Left lobe of liver (tissue), 2 donors: Measurements from ENCODE around the gene ABL1. TPM values are rescaled to one million over a fixed set of nuclear protein-coding genes. Genes with fewer than 3 reads are reported as not detected.
"Not testable (repeated sequence)": the region's sequence is repeated elsewhere in the genome, so short reads cannot be mapped to it uniquely, and the experiment has no call there.

ENCODE experiments used
- ATAC-seq: fragments of 200-7000 bp; cut with Tn5 transposase; one replicate; pipeline ENCODE4 v1.9.1; 2020; ENCODE audit warnings: mild to moderate bottlenecking, moderate library complexity
- DNase-seq: peaks from one replicate; pipeline ENCODE4 v3.0.0-alpha.2; 2020; ENCODE audit warnings: low spot score
- total RNA-seq: library from RNA; stranded (reverse); gene quantifications from one replicate; pipeline ENCODE4 v1.2.1, GENCODE V29; 2021
- donor health status: DM: no; HTN: no; CAD: no; lungs with moderate emphysema.
- donor health status: DM: no; HTN: yes; CAD: no.

Gene ABL1
- total RNA-seq, 1 donor from 2014 or later, result 27.1 TPM

- DNase-seq (peak; percentile 63), ATAC-seq (peak; percentile 80)
Measured at GRCh38 chr9:130847306-130848217, 12.5 kb downstream of the ABL1 start.

- ATAC-seq, DNase-seq: not testable (repeated sequence)
Measured at GRCh38 chr9:130848514-130848913, 13.5 kb downstream of the ABL1 start.

GRCh38 chr9:130849356-130849755 lies 14.3 kb downstream of the ABL1 start:
- no peak for DNase-seq

DNA sequence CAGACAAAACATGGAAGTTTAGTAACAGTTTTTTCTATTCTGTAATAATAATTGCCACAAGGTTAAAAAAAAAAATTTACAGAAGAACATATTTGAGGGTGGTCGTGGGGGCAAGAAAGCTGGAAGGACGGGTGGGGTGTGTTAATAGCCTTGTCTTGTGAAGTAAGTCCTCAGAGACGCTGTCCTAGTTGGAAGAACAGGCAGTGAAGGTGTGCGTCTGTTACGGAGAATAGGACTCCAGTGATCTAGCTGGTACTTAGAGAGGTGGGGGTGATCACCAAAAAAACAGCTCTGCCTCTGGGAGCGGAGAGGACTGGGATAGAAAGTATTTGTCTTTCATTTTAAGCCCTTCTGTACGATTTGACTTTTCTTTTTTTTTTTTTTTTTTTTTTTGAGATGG lies 17.7 kb downstream of the ABL1 start:
- no peak for ATAC-seq

More at GRCh38 chr9:130849356-130849755, 14.3 kb downstream of the ABL1 start:
- no peak for ATAC-seq

DNA sequence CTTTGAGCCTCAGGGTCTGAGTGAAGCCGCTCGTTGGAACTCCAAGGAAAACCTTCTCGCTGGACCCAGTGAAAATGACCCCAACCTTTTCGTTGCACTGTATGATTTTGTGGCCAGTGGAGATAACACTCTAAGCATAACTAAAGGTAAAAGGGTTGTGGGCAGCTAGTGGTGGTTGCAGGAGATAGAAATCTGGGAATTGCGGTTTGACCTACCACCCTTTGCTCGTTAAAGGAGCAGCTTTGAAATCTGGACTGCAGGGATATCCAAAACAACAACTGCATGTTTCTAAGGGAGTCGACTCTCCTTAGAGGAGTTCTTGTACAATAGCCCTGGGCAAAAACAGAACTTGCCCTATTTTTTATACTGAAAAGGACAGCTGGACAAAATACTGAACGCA lies 19.0 kb downstream of the ABL1 start:
- ATAC-seq (no peak), DNase-seq (no peak)

More for the DNA sequence above, 17.7 kb downstream of the ABL1 start:
- no peak for DNase-seq

DNA sequence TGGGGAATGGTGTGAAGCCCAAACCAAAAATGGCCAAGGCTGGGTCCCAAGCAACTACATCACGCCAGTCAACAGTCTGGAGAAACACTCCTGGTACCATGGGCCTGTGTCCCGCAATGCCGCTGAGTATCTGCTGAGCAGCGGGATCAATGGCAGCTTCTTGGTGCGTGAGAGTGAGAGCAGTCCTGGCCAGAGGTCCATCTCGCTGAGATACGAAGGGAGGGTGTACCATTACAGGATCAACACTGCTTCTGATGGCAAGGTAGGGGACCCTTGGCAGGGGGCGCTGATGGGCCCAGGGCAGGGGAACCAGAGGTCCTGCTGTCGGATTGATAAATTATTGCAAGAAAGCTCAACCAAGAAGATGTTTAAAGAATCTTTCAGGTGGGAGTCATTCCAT lies 19.8 kb downstream of the ABL1 start:
- no peak for DNase-seq
- no peak for ATAC-seq

GRCh38 chr9:130856474-130856873 lies 21.4 kb downstream of the ABL1 start:
- DNase-seq (no peak), ATAC-seq (no peak)

- DNase-seq (peak; percentile 63), ATAC-seq (peak; percentile 76)
Measured at GRCh38 chr9:130857864-130858738, 23.0 kb downstream of the ABL1 start.

DNA sequence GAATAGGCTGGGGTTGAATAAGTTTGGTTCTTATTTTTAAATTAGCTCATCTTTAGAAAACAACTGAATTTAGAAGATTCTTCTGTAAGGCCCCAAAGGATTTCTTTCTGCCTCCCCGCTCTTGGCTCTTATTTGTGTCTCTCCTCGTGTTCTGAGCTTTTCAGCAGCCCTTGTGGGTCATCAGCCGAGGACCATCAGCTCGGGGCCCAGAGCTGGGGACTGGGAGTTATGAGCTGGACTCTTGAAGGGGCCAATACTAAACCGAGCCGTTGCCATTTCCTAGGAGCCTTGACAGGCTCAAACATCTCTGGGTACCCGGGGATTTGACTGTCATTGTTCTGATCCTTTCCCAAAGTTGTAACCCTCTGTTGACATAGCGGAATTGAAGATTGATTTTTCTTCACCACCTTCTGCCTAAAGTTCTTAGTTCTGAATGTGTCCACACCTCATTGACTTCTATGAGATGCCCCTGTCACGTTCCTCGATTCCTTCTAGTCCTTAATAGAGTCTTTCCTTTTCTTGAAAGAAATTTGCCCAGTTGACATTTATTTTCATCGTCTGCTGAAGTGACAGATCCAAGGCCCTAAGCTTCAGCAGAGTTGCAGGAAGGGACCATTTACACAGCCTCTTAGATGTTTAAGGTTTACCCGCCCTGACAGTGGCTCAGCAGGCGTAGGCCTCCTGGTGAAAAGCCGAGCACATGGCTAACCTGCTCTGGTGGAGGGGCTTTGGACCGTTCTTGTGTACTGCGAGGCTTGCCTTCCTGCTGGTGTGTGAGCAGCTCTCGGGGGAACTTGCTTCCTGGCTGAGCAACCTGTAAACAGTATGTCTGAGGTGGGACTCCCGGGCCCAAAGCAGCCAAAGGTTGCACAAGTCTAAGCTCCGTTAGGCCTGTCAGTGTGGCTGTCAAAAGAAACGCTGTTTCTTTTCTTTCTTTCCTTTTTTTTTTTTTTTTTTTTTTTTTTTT lies 24.0 kb downstream of the ABL1 start:
- ATAC-seq (no peak), DNase-seq (no peak)

DNA sequence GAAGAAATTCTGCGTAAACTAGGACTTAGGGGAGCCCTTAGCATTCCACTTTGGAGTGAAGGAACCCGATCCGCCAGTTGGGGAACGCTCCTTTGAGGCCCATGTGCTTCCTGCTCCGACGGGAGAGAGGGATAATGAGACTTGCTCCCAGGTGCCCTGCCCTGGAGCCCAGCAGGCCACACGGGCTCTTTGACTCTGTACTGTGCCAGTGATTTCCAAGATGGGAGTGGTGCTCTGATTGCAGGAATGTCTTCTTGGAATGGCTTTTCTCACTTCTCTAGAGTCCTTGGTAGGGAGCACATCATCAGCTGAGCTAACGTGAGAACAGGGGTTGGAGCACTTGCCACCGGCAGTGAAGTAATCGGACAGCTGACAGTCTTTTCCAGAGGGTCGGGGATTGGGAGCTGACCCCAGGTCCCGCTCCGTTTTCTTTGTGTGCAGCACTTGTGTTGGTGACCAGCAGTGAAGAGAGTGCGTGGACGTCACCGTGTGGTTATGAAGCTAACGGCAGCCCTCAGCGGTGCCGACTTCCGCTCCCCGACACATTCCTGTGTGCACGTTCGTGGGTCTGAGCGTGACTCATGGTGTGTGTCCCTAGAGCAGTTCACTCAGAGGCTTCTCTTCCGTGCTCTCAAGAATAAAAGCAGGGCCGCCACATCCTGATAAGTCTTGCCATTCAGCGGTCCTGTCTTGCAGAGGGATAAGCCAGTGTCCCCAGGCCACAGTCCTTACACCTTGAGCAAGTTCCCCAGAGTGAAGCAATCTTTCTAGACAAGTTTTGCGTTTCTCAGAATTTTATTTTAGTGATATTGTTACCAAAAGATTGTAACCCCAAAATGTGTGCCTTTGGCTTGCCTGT lies 25.6 kb downstream of the ABL1 start:
- DNase-seq (no peak), ATAC-seq (peak; percentile 50)

- ATAC-seq (no peak), DNase-seq (no peak)
Measured at GRCh38 chr9:130861372-130862180, 26.5 kb downstream of the ABL1 start.

GRCh38 chr9:130862217-130862616 lies 27.2 kb downstream of the ABL1 start:
- no peak for DNase-seq
- no peak for ATAC-seq

DNA sequence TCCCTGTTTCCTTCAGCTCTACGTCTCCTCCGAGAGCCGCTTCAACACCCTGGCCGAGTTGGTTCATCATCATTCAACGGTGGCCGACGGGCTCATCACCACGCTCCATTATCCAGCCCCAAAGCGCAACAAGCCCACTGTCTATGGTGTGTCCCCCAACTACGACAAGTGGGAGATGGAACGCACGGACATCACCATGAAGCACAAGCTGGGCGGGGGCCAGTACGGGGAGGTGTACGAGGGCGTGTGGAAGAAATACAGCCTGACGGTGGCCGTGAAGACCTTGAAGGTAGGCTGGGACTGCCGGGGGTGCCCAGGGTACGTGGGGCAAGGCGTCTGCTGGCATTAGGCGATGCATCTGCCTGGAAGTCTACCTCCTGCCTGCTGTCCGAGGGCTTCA lies 27.7 kb downstream of the ABL1 start:
- ATAC-seq, result no peak
- DNase-seq, result no peak

- DNase-seq, result no peak
- no peak for ATAC-seq
Measured at GRCh38 chr9:130864541-130864940, 29.5 kb downstream of the ABL1 start.

- DNase-seq (no peak), ATAC-seq (no peak)
Measured at GRCh38 chr9:130865921-130866320, 30.9 kb downstream of the ABL1 start.

DNA sequence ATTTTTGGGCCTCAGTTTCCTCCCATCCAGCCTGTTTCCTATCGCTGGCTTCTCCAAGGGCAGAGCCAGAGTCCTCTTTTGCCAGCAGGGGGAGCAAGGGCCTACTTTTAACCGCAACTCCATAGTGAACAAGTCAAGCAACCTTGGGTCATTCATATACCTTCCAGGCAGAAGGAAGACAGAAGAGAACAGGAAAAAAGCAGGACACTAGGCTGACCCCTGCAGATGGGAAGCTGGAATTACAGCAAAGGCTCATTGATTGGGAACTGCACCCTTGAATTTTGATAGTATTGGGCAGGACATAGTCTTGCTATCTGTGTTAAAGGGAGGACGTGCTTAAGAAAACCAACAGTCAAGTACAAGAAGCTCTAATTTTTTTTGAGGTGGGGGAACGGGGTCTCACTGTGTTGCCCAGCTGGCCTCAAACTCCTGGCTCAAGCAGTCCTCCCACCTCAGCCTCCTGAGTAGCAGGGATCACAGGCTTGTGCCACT lies 31.5 kb downstream of the ABL1 start:
- DNase-seq (peak; percentile 71), ATAC-seq (peak; percentile 83)

- DNase-seq, result no peak
- ATAC-seq, result no peak
Measured at GRCh38 chr9:130867556-130867955, 32.5 kb downstream of the ABL1 start.

GRCh38 chr9:130868230-130868629 lies 33.2 kb downstream of the ABL1 start:
- DNase-seq, result no peak
- no peak for ATAC-seq

DNA sequence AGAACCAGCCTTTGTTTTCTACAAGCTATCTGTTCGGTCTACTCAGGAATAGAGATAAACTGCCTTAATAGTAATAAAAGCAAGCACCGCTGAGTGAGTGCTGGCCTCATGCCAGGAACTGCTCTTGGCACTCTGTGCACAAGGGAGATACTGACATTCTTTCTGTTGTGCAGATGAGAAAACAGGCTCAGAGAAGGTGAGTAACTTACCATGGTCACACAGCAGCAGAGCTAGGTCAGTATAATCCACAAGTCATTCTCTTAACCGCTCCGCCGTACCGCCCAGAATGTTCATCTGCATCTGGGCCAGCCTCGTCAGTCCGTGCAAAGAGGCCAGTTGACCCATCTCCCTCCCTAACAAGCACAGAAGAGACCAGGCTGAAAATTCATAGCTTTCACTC lies 34.2 kb downstream of the ABL1 start:
- ATAC-seq (no peak), DNase-seq (no peak)
